ENCODE results near the gene DCP1A.

DNA sequence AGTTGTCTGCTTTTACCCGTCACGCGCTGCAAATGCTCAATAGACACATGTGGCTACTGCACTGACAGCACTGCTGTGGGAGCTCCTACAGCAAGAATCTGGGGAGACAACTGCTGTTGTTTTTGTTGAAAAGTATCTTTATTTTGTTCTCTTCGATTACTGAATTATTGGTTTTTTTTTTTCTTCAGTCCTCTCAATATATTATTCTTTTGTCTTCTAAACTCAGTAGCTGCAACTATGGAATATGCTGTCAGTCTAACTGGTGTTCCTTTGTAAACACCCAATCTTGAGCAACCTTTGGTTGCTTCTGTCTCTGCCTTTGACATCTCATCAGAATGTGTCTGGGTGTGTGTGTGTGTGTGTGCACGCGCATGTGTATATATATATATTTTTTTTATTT is 12.6 kb downstream of the DCP1A start:
- no peak for TF ChIP-seq POLR2A (IDR thresholded peaks at IDR 0.05)
- TF ChIP-seq, protein P1, sequence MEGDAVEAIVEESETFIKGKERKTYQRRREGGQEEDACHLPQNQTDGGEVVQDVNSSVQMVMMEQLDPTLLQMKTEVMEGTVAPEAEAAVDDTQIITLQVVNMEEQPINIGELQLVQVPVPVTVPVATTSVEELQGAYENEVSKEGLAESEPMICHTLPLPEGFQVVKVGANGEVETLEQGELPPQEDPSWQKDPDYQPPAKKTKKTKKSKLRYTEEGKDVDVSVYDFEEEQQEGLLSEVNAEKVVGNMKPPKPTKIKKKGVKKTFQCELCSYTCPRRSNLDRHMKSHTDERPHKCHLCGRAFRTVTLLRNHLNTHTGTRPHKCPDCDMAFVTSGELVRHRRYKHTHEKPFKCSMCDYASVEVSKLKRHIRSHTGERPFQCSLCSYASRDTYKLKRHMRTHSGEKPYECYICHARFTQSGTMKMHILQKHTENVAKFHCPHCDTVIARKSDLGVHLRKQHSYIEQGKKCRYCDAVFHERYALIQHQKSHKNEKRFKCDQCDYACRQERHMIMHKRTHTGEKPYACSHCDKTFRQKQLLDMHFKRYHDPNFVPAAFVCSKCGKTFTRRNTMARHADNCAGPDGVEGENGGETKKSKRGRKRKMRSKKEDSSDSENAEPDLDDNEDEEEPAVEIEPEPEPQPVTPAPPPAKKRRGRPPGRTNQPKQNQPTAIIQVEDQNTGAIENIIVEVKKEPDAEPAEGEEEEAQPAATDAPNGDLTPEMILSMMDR (IDR thresholded peaks at IDR 0.05) = no peak
